HFFc6 (cell line): ENCODE results near the gene PHACTR3. TPM values are rescaled to one million over a fixed set of nuclear protein-coding genes. Genes with fewer than 3 reads are reported as not detected.

ENCODE experiments used
- DNase-seq: peaks from one replicate; pipeline ENCODE4 v3.0.0-alpha.2; 2018
- H3K27ac Mint-ChIP-seq: 2 replicates; pipeline ENCODE4 v1.8.0; 2020; ENCODE audit warnings: mild to moderate bottlenecking, mixed read lengths
- H3K27me3 Mint-ChIP-seq: 2 replicates; pipeline ENCODE4 v1.8.0; 2021; ENCODE audit warnings: mild to moderate bottlenecking, moderate library complexity, mixed read lengths; ENCODE audit not compliant: insufficient read depth
- H3K36me3 Mint-ChIP-seq: 2 replicates; pipeline ENCODE4 v1.8.0; 2021; ENCODE audit warnings: low read depth, mixed read lengths
- H3K4me1 Mint-ChIP-seq: 2 replicates; pipeline ENCODE4 v1.8.0; 2020; ENCODE audit warnings: low read depth, mixed read lengths
- H3K4me3 Mint-ChIP-seq: 2 replicates; pipeline ENCODE4 v1.8.0; 2020; ENCODE audit warnings: mild to moderate bottlenecking, moderate library complexity, mixed read lengths
- H3K9me3 Mint-ChIP-seq: 2 replicates; pipeline ENCODE4 v1.8.0; 2020; ENCODE audit warnings: mild to moderate bottlenecking, mixed read lengths
- CTCF ChIP-seq: fragments of 200-600 bp; sonication (generic); IDR thresholded peaks from 2 replicates; pipeline ENCODE4 v1.5.0; 2021; ENCODE audit warnings: antibody characterized with exemption, mild to moderate bottlenecking
- total RNA-seq, 6 experiments: library from RNA; stranded (reverse); fragmentation: NEBNext Ultra II Directional; extraction: Animal tissue kit (Norgen Biotek cat#: 25700); gene quantifications; 2 replicates in 1 of 6; 3 replicates in 5 of 6; pipeline ENCODE4 v1.2.3, GENCODE V29; 2021

The PHACTR3 gene
- total RNA-seq, 6 experiments from 2014 or later = not detected

DNA sequence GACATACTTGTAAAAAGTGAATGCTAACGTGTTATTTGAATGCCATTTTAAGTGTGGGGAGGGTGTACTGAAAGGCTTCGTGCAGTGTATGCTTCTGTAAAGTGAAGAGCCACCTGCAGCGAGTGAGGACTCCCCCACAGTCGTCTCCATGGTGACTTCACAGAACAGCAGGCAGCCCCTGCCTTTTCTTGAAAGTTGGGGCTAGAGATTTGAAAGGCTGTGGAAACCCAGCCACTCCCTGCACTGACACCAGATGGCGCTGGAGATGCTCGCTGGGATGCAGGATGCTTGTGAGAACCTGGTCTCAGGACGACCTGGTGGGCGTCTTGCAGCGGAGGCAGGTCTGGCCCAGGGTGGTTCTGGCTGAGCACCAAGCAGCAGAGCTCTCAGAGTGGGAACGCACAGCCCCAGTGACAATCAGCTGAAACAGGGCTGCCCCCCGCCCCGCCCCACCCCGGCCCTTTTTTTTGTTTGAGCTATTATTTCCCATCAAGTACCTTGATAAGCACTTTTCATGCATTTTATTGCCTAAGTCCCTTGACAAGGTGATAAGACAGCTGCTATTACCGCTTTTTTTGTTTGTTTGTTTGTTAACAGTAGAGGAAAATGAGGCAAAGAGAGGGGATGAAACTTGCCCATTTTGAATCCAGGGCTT is 178.8 kb downstream of the PHACTR3 start:
- H3K27ac Mint-ChIP-seq = no peak overlapping the region
- no peaks in the 10 kb centered on the region for H3K27me3 Mint-ChIP-seq
- DNase-seq = no peak
- peak; percentile 70 for TF ChIP-seq CTCF
- H3K36me3 Mint-ChIP-seq = peaks cover 4% of the 10 kb centered on the region; the same call in 1 of the 2 replicates
- peaks cover 40% of the 10 kb centered on the region for H3K9me3 Mint-ChIP-seq
- H3K4me3 Mint-ChIP-seq = no peak overlapping the region
- H3K4me1 Mint-ChIP-seq = no peaks in the 10 kb centered on the region

GRCh38 chr20:59783641-59784010 is 179.3 kb downstream of the PHACTR3 start:
- DNase-seq = no peak
- Mint-ChIP-seq H3K27me3 (no peaks in the 10 kb centered on the region), H3K27ac (no peak overlapping the region), H3K36me3 (no peaks in the 10 kb centered on the region), H3K4me1 (no peaks in the 10 kb centered on the region), H3K9me3 (peaks cover 40% of the 10 kb centered on the region), H3K4me3 (no peak overlapping the region)
- TF ChIP-seq CTCF = no peak

DNA sequence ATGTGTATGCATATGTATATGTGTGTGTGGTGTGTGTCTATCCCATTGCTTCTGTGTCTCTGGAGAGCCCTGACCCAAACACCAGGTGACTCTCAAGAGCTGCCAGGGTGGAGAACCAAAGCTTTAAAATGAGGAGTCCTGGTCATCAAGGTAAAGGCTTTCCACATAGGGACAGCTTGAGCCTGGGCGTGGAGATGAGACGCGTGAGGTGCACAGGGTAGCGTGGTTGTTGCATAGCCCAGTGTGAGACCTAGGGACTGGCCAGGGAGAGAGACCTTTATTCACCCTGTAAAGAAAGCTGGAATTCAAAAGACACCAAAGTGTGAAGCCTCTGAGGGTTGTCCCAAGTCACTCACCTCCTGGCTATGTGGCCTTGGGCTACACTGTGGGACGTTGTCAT is 180.0 kb downstream of the PHACTR3 start:
- no peak for DNase-seq
- Mint-ChIP-seq H3K27ac (no peak overlapping the region), H3K36me3 (no peaks in the 10 kb centered on the region), H3K9me3 (peaks cover 41% of the 10 kb centered on the region), H3K27me3 (no peaks in the 10 kb centered on the region), H3K4me3 (no peak overlapping the region), H3K4me1 (no peaks in the 10 kb centered on the region)
- TF ChIP-seq CTCF = no peak

- H3K36me3 Mint-ChIP-seq = no peaks in the 10 kb centered on the region
- no peak overlapping the region for H3K27ac Mint-ChIP-seq
- no peak overlapping the region for H3K4me3 Mint-ChIP-seq
- H3K9me3 Mint-ChIP-seq = peaks cover 39% of the 10 kb centered on the region
- DNase-seq = no peak
- no peaks in the 10 kb centered on the region for H3K27me3 Mint-ChIP-seq
- no peak for TF ChIP-seq CTCF
- H3K4me1 Mint-ChIP-seq = no peaks in the 10 kb centered on the region
Measured at GRCh38 chr20:59784791-59785668, 180.7 kb downstream of the PHACTR3 start.

- no peak for DNase-seq
- H3K27ac Mint-ChIP-seq = no peak overlapping the region
- H3K4me1 Mint-ChIP-seq = no peaks in the 10 kb centered on the region
- H3K4me3 Mint-ChIP-seq = no peak overlapping the region
- H3K27me3 Mint-ChIP-seq = no peaks in the 10 kb centered on the region
- H3K36me3 Mint-ChIP-seq = no peaks in the 10 kb centered on the region
- TF ChIP-seq CTCF = no peak
- peaks cover 37% of the 10 kb centered on the region for H3K9me3 Mint-ChIP-seq
Measured at GRCh38 chr20:59785669-59785959, 181.3 kb downstream of the PHACTR3 start.
